Liver (tissue), 9 donors: ENCODE data around the gene MLF1. TPM values are rescaled to one million over a fixed set of nuclear protein-coding genes. Genes with fewer than 3 reads are reported as not detected.

Experiments
- DNase-seq: peaks from one replicate; pipeline ENCODE4 v3.0.0-alpha.2; 2017; ENCODE audit warnings: low spot score
- H3K27ac ChIP-seq, 2 donors: one replicate each; pipeline ENCODE4 v1.7.0; 2013; ENCODE audit warnings: inconsistent platforms in 2 of 2, low read length in 2 of 2, control low read depth in 1 of 2, low read depth in 1 of 2, mild to moderate bottlenecking in 1 of 2
- H3K27me3 ChIP-seq, 4 donors: one replicate each; pipeline versions ENCODE4 v1.6.1 to v1.7.0; 2013; ENCODE audit warnings: low read length in 3 of 4, inconsistent platforms in 1 of 4, mild to moderate bottlenecking in 1 of 4, moderate library complexity in 1 of 4; ENCODE audit not compliant: control insufficient read depth in 4 of 4, insufficient read depth in 4 of 4
- H3K36me3 ChIP-seq, 4 donors: one replicate each; pipeline versions ENCODE4 v1.6.1 to v1.7.0; 2013; ENCODE audit warnings: low read length in 3 of 4, mild to moderate bottlenecking in 3 of 4, low read depth in 1 of 4, moderate library complexity in 1 of 4; ENCODE audit not compliant: control insufficient read depth in 4 of 4, insufficient read depth in 3 of 4
- H3K4me1 ChIP-seq, 4 donors: one replicate each; pipeline versions ENCODE4 v1.6.1 to v1.7.0; 2013; ENCODE audit warnings: low read length in 3 of 4, mild to moderate bottlenecking in 3 of 4, moderate library complexity in 1 of 4; ENCODE audit not compliant: control insufficient read depth in 4 of 4, insufficient read depth in 4 of 4
- H3K4me3 ChIP-seq, 3 donors: one replicate each; pipeline versions ENCODE4 v1.6.1 to v1.7.0; 2013; ENCODE audit warnings: low read length in 3 of 3, control low read depth in 1 of 3, low read depth in 1 of 3, mild to moderate bottlenecking in 1 of 3
- H3K9ac ChIP-seq, 2 donors: one replicate each; pipeline ENCODE4 v1.7.0; 2013; ENCODE audit warnings: low read length in 2 of 2, mild to moderate bottlenecking in 2 of 2, moderate library complexity in 2 of 2, control low read depth in 1 of 2, low read depth in 1 of 2
- H3K9me3 ChIP-seq, 4 donors: one replicate each; pipeline versions ENCODE4 v1.6.1 to v1.7.0; 2013; ENCODE audit warnings: low read length in 3 of 4; ENCODE audit not compliant: control insufficient read depth in 4 of 4
- CTCF ChIP-seq: fragments of 150-350 bp; IDR thresholded peaks from 2 replicates; pipeline ENCODE4 v1.5.1; 2017; ENCODE audit warnings: improper control_type of control experiment, low read depth, low read length; ENCODE audit not compliant: missing input control
- FOXA1 ChIP-seq: IDR thresholded peaks from 2 replicates; pipeline ENCODE4 v1.6.1; 2016; ENCODE audit warnings: antibody characterized with exemption
- FOXA2 ChIP-seq: IDR thresholded peaks from 2 replicates; pipeline ENCODE4 v1.6.1; 2016; ENCODE audit warnings: antibody characterized with exemption
- GABPA ChIP-seq, 2 donors: IDR thresholded peaks in 1 of 2; conservative IDR thresholded peaks in 1 of 2; 2 replicates each; pipeline ENCODE4 v1.6.1; 2016; ENCODE audit warnings: antibody characterized with exemption in 2 of 2, mild to moderate bottlenecking in 1 of 2, moderate library complexity in 1 of 2
- HNF4A ChIP-seq, 2 donors: conservative IDR thresholded peaks; 2 replicates each; pipeline ENCODE4 v1.6.1; 2016; ENCODE audit warnings: antibody characterized with exemption in 2 of 2, mild to moderate bottlenecking in 2 of 2
- HNF4G ChIP-seq: IDR thresholded peaks from 2 replicates; pipeline ENCODE4 v1.6.1; 2016; ENCODE audit warnings: antibody characterized with exemption
- JUND ChIP-seq, 2 donors: IDR thresholded peaks; 2 replicates each; pipeline ENCODE4 v1.6.1; 2016; ENCODE audit warnings: antibody characterized with exemption in 2 of 2
- MAX ChIP-seq: IDR thresholded peaks from 2 replicates; pipeline ENCODE4 v1.6.1; 2016; ENCODE audit warnings: antibody characterized with exemption
- NR2F2 ChIP-seq: IDR thresholded peaks from 2 replicates; pipeline ENCODE4 v1.6.1; 2016; ENCODE audit warnings: antibody characterized with exemption
- RAD21 ChIP-seq, 2 donors: IDR thresholded peaks; 2 replicates each; pipeline ENCODE4 v1.6.1; 2016; ENCODE audit warnings: antibody characterized with exemption in 2 of 2, mild to moderate bottlenecking in 2 of 2
- REST ChIP-seq: IDR thresholded peaks from 2 replicates; pipeline ENCODE4 v1.6.1; 2016; ENCODE audit warnings: antibody characterized with exemption, mild to moderate bottlenecking
- SP1 ChIP-seq: IDR thresholded peaks from 2 replicates; pipeline ENCODE4 v1.6.1; 2018; ENCODE audit warnings: antibody characterized with exemption, mild to moderate bottlenecking
- TAF1 ChIP-seq: conservative IDR thresholded peaks from 2 replicates; pipeline ENCODE4 v1.6.1; 2016; ENCODE audit warnings: antibody characterized with exemption, mild to moderate bottlenecking
- YY1 ChIP-seq: IDR thresholded peaks from 2 replicates; pipeline ENCODE4 v1.6.1; 2016; ENCODE audit warnings: antibody characterized with exemption, mild to moderate bottlenecking
- ZBTB33 ChIP-seq: IDR thresholded peaks from 2 replicates; pipeline ENCODE4 v1.6.1; 2016; ENCODE audit warnings: antibody characterized with exemption
- WGBS: extraction: QIAGEN DNeasy Blood & Tissue Kit; methylation state at CpG from one replicate; pipeline ENCODE4 v1.1.7; 2013; 5-methylcytosine and 5-hydroxymethylcytosine counted together
- polyA plus RNA-seq, 2 donors: library from polyadenylated mRNA; stranded (reverse) in 1 of 2; unstranded in 1 of 2; fragments of 200-250 nt in 1 of 2; fragments of >200 nt in 1 of 2; fragmentation: Nextera tagmentation in 1 of 2; extraction: Ambion mirVana in 1 of 2; gene quantifications; one replicate each; pipeline versions ENCODE4 v1.2.1 to v1.2.3, GENCODE V29; 2013 to 2015
- total RNA-seq, 2 donors: library from RNA; depleted of rRNA; stranded (reverse); fragments of >200 nt; gene quantifications; one replicate each; pipeline ENCODE4 v1.2.3, GENCODE V29; 2014
- donor health status: healthy.
- donor health status: healthy.
- donor health status: healthy.
- donor health status: healthy.
- donor health status: healthy.

Gene MLF1
- total and polyA plus RNA-seq, 4 donors = 0.20 to 3.3 (median 0.45) TPM

- H3K27ac ChIP-seq = no peak overlapping the region
- H3K4me1 ChIP-seq = no peaks in the 10 kb centered on the region
- H3K36me3 ChIP-seq = no peaks in the 10 kb centered on the region
- H3K4me3 ChIP-seq = no peak overlapping the region
- TF ChIP-seq YY1 (no peak), HNF4G (no peak), FOXA2 (no peak), RAD21 (IDR thresholded peaks at IDR 0.05) (no peak), TAF1 (no peak), NR2F2 (no peak), HNF4A (conservative IDR thresholded peaks at IDR 0.05) (no peak), ZBTB33 (no peak), FOXA1 (no peak), CTCF (no peak), MAX (no peak), JUND (IDR thresholded peaks at IDR 0.05) (no peak), SP1 (no peak)
- no peak overlapping the region for H3K9ac ChIP-seq
- DNase-seq = no peak
- H3K9me3 ChIP-seq = peaks cover 0 to 3% (median 0%) of the 10 kb centered on the region in 4 donors
- H3K27me3 ChIP-seq = no peaks in the 10 kb centered on the region
Measured at GRCh38 chr3:158631981-158632380, 61.0 kb downstream of the MLF1 start.

- Histone ChIP-seq H3K27ac (no peak overlapping the region), H3K9ac (no peak overlapping the region), H3K4me3 (no peak overlapping the region), H3K4me1 (peaks cover 0 to 8% (median 5%) of the 10 kb centered on the region in 4 donors), H3K9me3 (no peaks in the 10 kb centered on the region), H3K36me3 (no peaks in the 10 kb centered on the region), H3K27me3 (peaks cover 0 to 2% (median 0%) of the 10 kb centered on the region in 4 donors)
- 82% methylated on average over 7 of the region's 7 CpGs for WGBS
- no peak for DNase-seq
- TF ChIP-seq GABPA (IDR thresholded peaks at IDR 0.05 in 1 of 2, conservative IDR thresholded peaks at IDR 0.05 in 1 of 2) (no peak), REST (no peak), FOXA1 (no peak), HNF4A (conservative IDR thresholded peaks at IDR 0.05) (no peak), CTCF (no peak), HNF4G (no peak)
Measured at GRCh38 chr3:158640646-158641045, 69.7 kb downstream of the MLF1 start.
